Calu3 (cell line): ENCODE data around the gene ARHGAP45. TPM values are rescaled to one million over a fixed set of nuclear protein-coding genes. Genes with fewer than 3 reads are reported as not detected.
A peak's percentile ranks its signal among the peaks of the same experiment; 100 is the strongest.

Source experiments
- BruUV-seq: library from RNA; stranded (reverse); fragments of 400-500 nt; replicated peaks from 2 replicates; lab custom pipeline; 2021; lab: Mats Ljungman, UMichigan
- CTCF ChIA-PET: fragments of 300-600 bp; sonication (Branson Sonifier 250); formaldehyde crosslinking; loops from one replicate; lab custom pipeline; 2022; ENCODE audit warnings: antibody characterized with exemption; lab: Charles Lee
- DNase-seq: peaks from one replicate; pipeline ENCODE4 v3.0.0; 2022
- H3K27ac Mint-ChIP-seq: one replicate; pipeline ENCODE4 v1.8.0; 2022; ENCODE audit warnings: mixed read lengths; ENCODE audit not compliant: unreplicated experiment
- H3K27me3 Mint-ChIP-seq: one replicate; pipeline ENCODE4 v1.8.0; 2022; ENCODE audit warnings: mixed read lengths; ENCODE audit not compliant: unreplicated experiment
- H3K36me3 Mint-ChIP-seq: one replicate; pipeline ENCODE4 v1.8.0; 2022; ENCODE audit warnings: mild to moderate bottlenecking, moderate library complexity, mixed read lengths; ENCODE audit not compliant: insufficient read depth, unreplicated experiment
- H3K4me1 Mint-ChIP-seq: one replicate; pipeline ENCODE4 v1.8.0; 2022; ENCODE audit warnings: mild to moderate bottlenecking, low read depth, mixed read lengths; ENCODE audit not compliant: unreplicated experiment
- H3K4me3 Mint-ChIP-seq: one replicate; pipeline ENCODE4 v1.8.0; 2022; ENCODE audit warnings: mild to moderate bottlenecking, low read depth, moderate library complexity, mixed read lengths; ENCODE audit not compliant: unreplicated experiment
- H3K9me3 Mint-ChIP-seq: one replicate; pipeline ENCODE4 v1.8.0; 2022; ENCODE audit warnings: low read depth, mixed read lengths; ENCODE audit not compliant: unreplicated experiment
- intact Hi-C: fragments of 100-400 bp; cut with micrococcal nuclease; formaldehyde crosslinking; loops from one replicate; pipeline ENCODE4 v1.10.0; 2022; ENCODE audit not compliant: unreplicated experiment
- total RNA-seq: library from RNA; stranded (reverse); gene quantifications from 2 replicates; pipeline ENCODE4 v1.2.3, GENCODE V29; 2022
- TF ChIP-seq, protein P1 (sequence below): fragments of 200-600 bp; IDR thresholded peaks from one replicate; pipeline ENCODE4 v1.8.0; 2022; ENCODE audit warnings: antibody characterized with exemption; ENCODE audit not compliant: unreplicated experiment

Gene ARHGAP45
- total RNA-seq, 1 experiment from 2014 or later = 10.4 TPM

- no peak overlapping the region for H3K27ac Mint-ChIP-seq
- intact Hi-C loops = no loop called here
- no peak overlapping the region for H3K4me3 Mint-ChIP-seq
- no peak for DNase-seq
- CTCF ChIA-PET = no interaction called here
- peaks cover 6% of the 10 kb centered on the region for H3K36me3 Mint-ChIP-seq
- BruUV-seq = no TSS peak
- no peaks in the 10 kb centered on the region for H3K27me3 Mint-ChIP-seq
- H3K9me3 Mint-ChIP-seq = no peaks in the 10 kb centered on the region
- TF ChIP-seq, protein P1, sequence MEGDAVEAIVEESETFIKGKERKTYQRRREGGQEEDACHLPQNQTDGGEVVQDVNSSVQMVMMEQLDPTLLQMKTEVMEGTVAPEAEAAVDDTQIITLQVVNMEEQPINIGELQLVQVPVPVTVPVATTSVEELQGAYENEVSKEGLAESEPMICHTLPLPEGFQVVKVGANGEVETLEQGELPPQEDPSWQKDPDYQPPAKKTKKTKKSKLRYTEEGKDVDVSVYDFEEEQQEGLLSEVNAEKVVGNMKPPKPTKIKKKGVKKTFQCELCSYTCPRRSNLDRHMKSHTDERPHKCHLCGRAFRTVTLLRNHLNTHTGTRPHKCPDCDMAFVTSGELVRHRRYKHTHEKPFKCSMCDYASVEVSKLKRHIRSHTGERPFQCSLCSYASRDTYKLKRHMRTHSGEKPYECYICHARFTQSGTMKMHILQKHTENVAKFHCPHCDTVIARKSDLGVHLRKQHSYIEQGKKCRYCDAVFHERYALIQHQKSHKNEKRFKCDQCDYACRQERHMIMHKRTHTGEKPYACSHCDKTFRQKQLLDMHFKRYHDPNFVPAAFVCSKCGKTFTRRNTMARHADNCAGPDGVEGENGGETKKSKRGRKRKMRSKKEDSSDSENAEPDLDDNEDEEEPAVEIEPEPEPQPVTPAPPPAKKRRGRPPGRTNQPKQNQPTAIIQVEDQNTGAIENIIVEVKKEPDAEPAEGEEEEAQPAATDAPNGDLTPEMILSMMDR = no peak
- no peaks in the 10 kb centered on the region for H3K4me1 Mint-ChIP-seq
Measured at GRCh38 chr19:1073063-1073955, 6.3 kb downstream of the ARHGAP45 start.

DNA sequence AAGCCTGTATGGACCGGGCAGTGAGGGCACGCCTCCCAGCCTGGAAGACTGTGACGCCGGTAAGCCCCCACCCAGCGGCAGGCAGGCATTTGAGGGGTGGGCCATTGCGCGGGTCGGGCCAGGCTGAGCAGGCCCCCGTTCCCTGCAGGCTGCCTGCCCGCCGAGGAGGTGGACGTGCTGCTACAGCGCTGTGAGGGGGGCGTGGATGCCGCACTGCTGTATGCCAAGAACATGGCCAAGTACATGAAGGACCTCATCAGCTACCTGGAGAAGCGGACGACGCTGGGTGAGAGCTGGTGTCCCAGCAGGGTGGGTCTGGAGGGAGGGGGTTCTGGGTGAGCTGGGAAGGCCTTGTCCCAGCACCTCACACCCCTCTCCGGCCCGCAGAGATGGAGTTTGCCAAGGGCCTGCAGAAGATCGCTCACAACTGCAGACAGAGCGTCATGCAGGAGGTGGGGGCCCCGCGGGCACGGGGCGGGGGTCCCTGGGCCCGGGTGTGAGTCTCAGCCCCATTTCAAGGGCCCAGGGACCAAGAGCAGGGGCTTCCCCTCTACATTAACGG is 7.1 kb downstream of the ARHGAP45 start:
- Mint-ChIP-seq H3K27me3 (no peaks in the 10 kb centered on the region), H3K4me3 (peak overlapping the region; percentile 41), H3K9me3 (no peaks in the 10 kb centered on the region), H3K4me1 (no peaks in the 10 kb centered on the region), H3K27ac (no peak overlapping the region), H3K36me3 (peaks cover 6% of the 10 kb centered on the region)
- no TSS peak for BruUV-seq
- CTCF ChIA-PET = interaction anchor here (1.4 kb wide), 1 partner anchor 9 kb away, joined by 12 read pairs; no protein-coding TSS in a partner anchor
- TF ChIP-seq, protein P1 = no peak
- DNase-seq = no peak
- intact Hi-C loops = no loop called here

DNA sequence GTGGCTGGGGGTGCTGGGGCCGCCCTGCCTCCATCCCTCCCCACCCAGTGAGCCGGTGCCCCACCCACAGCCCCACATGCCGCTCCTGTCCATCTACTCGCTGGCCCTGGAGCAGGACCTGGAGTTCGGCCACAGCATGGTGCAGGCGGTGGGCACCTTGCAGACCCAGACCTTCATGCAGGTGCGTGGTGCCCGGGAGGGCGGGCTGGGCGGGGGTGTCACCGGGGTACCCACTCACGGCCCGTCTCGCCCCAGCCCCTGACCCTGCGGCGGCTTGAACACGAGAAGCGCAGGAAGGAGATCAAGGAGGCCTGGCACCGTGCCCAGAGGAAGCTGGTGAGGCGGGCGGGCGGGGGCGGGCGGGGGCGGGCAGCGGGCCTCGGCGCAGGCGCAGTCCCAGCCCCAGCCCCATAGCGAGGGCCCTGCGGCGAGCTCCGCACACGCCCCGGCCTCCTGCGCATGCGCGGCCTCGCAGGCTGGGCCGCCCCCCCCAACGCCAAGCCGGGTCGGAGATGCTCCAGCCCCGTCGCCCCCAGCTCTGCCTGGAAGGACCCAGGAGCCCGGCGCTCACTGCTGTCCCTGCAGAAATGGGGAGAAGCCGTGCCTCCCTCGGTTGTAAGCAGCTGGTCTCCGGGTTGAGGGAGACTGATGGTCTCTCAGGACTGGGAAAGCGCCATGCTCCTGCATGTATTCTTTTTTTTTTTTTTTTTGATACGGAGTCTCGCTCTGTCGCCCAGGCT is 7.7 kb downstream of the ARHGAP45 start:
- no peaks in the 10 kb centered on the region for H3K9me3 Mint-ChIP-seq
- no TSS peak for BruUV-seq
- H3K27ac Mint-ChIP-seq = no peak overlapping the region
- DNase-seq = peak; percentile 84
- TF ChIP-seq, protein P1 = no peak
- peak overlapping the region; percentile 41 for H3K4me3 Mint-ChIP-seq
- CTCF ChIA-PET = interaction anchor here (0.6 to 1.4 kb wide), 3 partner anchors 9 to 195 kb away, joined by 3 to 12 read pairs (median 5); partner anchors contain the start of gene CIRBP
- H3K4me1 Mint-ChIP-seq = no peaks in the 10 kb centered on the region
- intact Hi-C loops = no loop called here
- no peaks in the 10 kb centered on the region for H3K27me3 Mint-ChIP-seq
- peaks cover 6% of the 10 kb centered on the region for H3K36me3 Mint-ChIP-seq

GRCh38 chr19:1076046-1076386 is 9.0 kb downstream of the ARHGAP45 start:
- Mint-ChIP-seq H3K27me3 (no peaks in the 10 kb centered on the region), H3K4me3 (peak overlapping the region; percentile 24), H3K9me3 (no peaks in the 10 kb centered on the region), H3K36me3 (peaks cover 6% of the 10 kb centered on the region), H3K27ac (peak overlapping the region; percentile 44), H3K4me1 (no peaks in the 10 kb centered on the region)
- TF ChIP-seq, protein P1 = no peak
- no peak for DNase-seq
- no TSS peak for BruUV-seq
- intact Hi-C loops = no loop called here
- CTCF ChIA-PET = no interaction called here
